ENCODE data around the gene PGS1.

DNA sequence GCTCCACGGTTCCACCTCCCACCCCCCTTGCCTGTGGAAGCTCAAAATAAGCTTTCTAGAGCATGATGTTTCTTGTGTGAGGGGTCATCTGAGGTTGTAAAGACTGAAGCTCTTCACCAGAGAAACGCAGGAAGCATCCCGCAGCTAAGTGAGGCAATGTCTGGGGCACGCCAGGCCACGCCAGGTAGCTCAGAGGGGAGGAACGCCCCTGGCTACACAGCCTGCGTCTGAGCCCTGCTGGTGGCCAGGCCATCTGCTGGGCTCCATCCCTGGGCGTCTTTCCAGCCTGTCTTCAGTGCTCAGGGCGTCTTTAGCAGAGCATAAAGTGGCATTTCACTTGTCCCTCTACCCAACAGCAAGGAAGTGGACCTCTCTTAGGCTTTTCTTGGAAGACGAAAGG, 33.8 kb upstream of the PGS1 start:
- TF ChIP-seq, protein P1, sequence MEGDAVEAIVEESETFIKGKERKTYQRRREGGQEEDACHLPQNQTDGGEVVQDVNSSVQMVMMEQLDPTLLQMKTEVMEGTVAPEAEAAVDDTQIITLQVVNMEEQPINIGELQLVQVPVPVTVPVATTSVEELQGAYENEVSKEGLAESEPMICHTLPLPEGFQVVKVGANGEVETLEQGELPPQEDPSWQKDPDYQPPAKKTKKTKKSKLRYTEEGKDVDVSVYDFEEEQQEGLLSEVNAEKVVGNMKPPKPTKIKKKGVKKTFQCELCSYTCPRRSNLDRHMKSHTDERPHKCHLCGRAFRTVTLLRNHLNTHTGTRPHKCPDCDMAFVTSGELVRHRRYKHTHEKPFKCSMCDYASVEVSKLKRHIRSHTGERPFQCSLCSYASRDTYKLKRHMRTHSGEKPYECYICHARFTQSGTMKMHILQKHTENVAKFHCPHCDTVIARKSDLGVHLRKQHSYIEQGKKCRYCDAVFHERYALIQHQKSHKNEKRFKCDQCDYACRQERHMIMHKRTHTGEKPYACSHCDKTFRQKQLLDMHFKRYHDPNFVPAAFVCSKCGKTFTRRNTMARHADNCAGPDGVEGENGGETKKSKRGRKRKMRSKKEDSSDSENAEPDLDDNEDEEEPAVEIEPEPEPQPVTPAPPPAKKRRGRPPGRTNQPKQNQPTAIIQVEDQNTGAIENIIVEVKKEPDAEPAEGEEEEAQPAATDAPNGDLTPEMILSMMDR (IDR thresholded peaks at IDR 0.05), result no peak
- TF ChIP-seq POLR2A (IDR thresholded peaks at IDR 0.05), result no peak

Data from uterus (tissue), 2 donors.